HL-60 (cell line): ENCODE measurements around the gene ERVK3-1.

ENCODE experiments used
- DNase-seq, 2 experiments: peaks; one replicate each; pipeline ENCODE4 v3.0.0-alpha.2; 2010 to 2020; ENCODE audit warnings: low read depth in 1 of 2, low spot score in 1 of 2
- H3K27ac ChIP-seq: fragments of 250-450 bp; sonication (Bioruptor Pico); replicated peaks from 2 replicates; pipeline ENCODE4 v1.5.1; 2020; ENCODE audit warnings: mild to moderate bottlenecking, moderate library complexity
- H3K27me3 ChIP-seq: fragments of 250-450 bp; sonication (Bioruptor Pico); 2 replicates; pipeline ENCODE4 v1.5.1; 2021; ENCODE audit warnings: mild to moderate bottlenecking, moderate library complexity; ENCODE audit not compliant: insufficient read depth, poor library complexity, severe bottlenecking
- H3K4me3 ChIP-seq: replicated peaks from 2 replicates; pipeline ENCODE4 v1.5.1; 2011; ENCODE audit warnings: mild to moderate bottlenecking, control low read depth, low read length; ENCODE audit not compliant: insufficient read depth
- GABPA ChIP-seq: IDR thresholded peaks from 2 replicates; pipeline ENCODE4 v1.6.1; 2012; ENCODE audit warnings: low read depth
- POLR2AphosphoS5 ChIP-seq: IDR thresholded peaks from 2 replicates; pipeline ENCODE4 v1.6.1; 2012; ENCODE audit warnings: low read depth
- SPI1 ChIP-seq: IDR thresholded peaks from 2 replicates; pipeline ENCODE4 v1.6.1; 2012; ENCODE audit warnings: low read depth, mild to moderate bottlenecking, borderline replicate concordance
- TF ChIP-seq, protein P1 (sequence below): IDR thresholded peaks from 2 replicates; pipeline ENCODE4 v1.6.1; 2012; ENCODE audit warnings: low read depth; ENCODE audit not compliant: insufficient replicate concordance
- TF ChIP-seq, protein P2 (sequence below): IDR thresholded peaks from one replicate; pipeline ENCODE4 v1.5.1; 2011; ENCODE audit warnings: low read length, control low read depth, inconsistent platforms; ENCODE audit not compliant: insufficient read depth

ERVK3-1 gene

DNA sequence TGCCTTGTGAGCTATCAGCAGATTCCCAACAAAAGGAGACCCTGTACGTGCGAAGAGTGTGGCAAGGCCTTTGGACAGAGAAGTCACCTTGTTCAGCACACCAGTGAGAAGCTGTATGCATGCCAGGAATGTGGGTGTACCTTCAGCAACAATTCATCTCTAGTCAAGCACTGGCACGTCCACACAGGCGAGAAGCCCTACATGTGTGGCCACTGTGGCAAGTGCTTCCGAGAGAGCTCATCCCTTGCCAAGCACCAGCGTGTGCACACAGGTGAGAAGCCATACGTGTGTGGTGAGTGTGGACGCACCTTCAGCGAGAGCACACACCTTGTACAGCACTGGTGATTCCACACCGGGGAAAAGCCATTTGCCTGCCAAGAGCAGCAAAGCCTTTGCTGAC is 14.1 kb downstream of the ERVK3-1 start:
- Histone ChIP-seq H3K27ac (no peak overlapping the region), H3K27me3 (no peaks in the 10 kb centered on the region), H3K4me3 (no peak overlapping the region)
- TF ChIP-seq, protein P1, sequence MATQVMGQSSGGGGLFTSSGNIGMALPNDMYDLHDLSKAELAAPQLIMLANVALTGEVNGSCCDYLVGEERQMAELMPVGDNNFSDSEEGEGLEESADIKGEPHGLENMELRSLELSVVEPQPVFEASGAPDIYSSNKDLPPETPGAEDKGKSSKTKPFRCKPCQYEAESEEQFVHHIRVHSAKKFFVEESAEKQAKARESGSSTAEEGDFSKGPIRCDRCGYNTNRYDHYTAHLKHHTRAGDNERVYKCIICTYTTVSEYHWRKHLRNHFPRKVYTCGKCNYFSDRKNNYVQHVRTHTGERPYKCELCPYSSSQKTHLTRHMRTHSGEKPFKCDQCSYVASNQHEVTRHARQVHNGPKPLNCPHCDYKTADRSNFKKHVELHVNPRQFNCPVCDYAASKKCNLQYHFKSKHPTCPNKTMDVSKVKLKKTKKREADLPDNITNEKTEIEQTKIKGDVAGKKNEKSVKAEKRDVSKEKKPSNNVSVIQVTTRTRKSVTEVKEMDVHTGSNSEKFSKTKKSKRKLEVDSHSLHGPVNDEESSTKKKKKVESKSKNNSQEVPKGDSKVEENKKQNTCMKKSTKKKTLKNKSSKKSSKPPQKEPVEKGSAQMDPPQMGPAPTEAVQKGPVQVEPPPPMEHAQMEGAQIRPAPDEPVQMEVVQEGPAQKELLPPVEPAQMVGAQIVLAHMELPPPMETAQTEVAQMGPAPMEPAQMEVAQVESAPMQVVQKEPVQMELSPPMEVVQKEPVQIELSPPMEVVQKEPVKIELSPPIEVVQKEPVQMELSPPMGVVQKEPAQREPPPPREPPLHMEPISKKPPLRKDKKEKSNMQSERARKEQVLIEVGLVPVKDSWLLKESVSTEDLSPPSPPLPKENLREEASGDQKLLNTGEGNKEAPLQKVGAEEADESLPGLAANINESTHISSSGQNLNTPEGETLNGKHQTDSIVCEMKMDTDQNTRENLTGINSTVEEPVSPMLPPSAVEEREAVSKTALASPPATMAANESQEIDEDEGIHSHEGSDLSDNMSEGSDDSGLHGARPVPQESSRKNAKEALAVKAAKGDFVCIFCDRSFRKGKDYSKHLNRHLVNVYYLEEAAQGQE: no peak
- TF ChIP-seq SPI1 (no peak), GABPA (no peak), POLR2AphosphoS5 (no peak)
- TF ChIP-seq, protein P2, sequence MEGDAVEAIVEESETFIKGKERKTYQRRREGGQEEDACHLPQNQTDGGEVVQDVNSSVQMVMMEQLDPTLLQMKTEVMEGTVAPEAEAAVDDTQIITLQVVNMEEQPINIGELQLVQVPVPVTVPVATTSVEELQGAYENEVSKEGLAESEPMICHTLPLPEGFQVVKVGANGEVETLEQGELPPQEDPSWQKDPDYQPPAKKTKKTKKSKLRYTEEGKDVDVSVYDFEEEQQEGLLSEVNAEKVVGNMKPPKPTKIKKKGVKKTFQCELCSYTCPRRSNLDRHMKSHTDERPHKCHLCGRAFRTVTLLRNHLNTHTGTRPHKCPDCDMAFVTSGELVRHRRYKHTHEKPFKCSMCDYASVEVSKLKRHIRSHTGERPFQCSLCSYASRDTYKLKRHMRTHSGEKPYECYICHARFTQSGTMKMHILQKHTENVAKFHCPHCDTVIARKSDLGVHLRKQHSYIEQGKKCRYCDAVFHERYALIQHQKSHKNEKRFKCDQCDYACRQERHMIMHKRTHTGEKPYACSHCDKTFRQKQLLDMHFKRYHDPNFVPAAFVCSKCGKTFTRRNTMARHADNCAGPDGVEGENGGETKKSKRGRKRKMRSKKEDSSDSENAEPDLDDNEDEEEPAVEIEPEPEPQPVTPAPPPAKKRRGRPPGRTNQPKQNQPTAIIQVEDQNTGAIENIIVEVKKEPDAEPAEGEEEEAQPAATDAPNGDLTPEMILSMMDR: no peak
- DNase-seq: no peak

DNA sequence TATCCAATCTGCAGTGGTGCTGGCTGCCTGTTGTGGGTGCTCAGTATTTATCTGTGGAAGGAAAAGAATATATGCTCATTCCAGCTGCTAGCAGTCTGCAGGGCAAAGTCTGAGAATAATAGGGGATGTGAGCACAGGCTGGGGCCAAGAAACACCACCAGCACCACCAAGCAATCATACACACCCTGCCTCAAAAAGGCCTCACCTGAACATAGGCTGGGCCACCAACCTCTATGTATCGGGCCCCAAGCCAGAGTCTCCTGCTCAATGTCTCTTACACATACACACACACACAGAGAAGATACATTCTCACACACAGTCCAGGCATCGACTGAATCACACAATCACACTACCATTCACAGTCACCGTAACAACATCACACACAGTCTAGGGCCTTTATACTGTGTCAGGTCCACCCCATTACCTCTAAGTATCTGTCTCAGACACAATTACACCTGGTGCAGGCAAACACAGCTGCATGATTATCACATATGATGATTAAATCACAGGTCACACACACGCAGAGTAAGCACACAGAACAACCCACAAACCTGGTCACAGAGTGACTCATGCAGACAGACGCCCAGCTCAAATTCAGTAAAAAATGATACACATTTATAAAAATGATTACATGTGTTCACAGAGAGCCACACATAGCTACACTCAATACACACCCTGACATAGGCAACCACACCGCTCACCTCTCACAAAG is 20.3 kb downstream of the ERVK3-1 start:
- no peak for DNase-seq
- TF ChIP-seq, protein P1: no peak
- TF ChIP-seq POLR2AphosphoS5 (no peak), SPI1 (no peak), GABPA (no peak)
- TF ChIP-seq, protein P2: no peak
- H3K27me3 ChIP-seq: no peaks in the 10 kb centered on the region
- peak overlapping the region; percentile 54 for H3K4me3 ChIP-seq
- no peak overlapping the region for H3K27ac ChIP-seq

DNA sequence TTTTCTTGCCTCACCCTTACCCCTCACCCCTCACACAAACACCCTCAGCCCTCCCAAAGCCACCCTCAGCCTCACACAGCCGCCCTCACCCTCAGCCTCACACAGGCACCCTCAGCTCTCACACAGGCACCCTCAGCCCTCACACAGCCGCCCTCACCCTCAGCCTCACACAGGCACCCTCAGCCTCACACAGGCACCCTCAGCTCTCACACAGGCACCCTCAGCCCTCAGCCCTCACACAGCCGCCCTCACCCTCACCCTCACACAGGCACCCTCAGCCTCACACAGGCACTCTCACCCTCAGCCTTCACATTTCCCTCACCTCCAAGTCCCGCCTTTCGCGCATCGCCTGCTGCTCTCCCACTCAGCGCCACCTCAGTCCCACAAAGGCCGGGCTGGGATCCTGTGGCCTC is 21.3 kb downstream of the ERVK3-1 start:
- H3K4me3 ChIP-seq: peak overlapping the region; percentile 54
- peak overlapping the region; percentile 83 for H3K27ac ChIP-seq
- no peaks in the 10 kb centered on the region for H3K27me3 ChIP-seq
- no peak for DNase-seq
- TF ChIP-seq, protein P2: no peak
- TF ChIP-seq POLR2AphosphoS5 (no peak), SPI1 (no peak), GABPA (no peak)
- TF ChIP-seq, protein P1: no peak
